OCI-LY1 (cell line): ENCODE measurements around the gene SMYD3.

ENCODE experiments used
- EZH2 ChIP-seq: fragments of 200-600 bp; sonication (generic), shearing (Covaris generic); IDR thresholded peaks from 2 replicates; pipeline ENCODE4 v1.8.0; 2017; ENCODE audit warnings: borderline replicate concordance, mixed run types, mild to moderate bottlenecking, antibody characterized with exemption, low read length, moderate library complexity, mixed read lengths
- TF ChIP-seq, protein P1 (sequence below): fragments of 200-600 bp; sonication (generic), shearing (Covaris generic); IDR thresholded peaks from 2 replicates; pipeline ENCODE4 v1.5.1; 2017; ENCODE audit warnings: mild to moderate bottlenecking, antibody characterized with exemption, low read length, moderate library complexity, mixed read lengths

DNA sequence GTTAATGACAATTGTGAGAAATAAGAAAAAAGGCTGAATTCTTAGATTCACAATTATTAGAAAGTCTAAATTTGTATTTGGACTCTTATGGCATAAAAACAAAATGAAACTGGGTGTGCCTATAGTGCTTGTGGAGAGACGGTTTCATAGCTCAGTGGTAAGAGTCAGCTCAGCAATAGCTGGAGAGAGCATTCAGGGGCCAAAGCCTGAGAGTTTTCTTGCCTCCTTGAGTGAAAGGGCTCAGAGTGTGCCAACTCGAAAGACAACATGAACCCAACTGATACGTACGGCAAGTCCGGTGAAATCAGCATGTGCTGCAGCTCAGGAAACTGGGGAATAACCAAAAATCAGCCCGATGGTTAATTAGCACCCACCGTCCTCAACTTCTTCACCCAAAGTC, 577.9 kb downstream of the SMYD3 start:
- TF ChIP-seq, protein P1, sequence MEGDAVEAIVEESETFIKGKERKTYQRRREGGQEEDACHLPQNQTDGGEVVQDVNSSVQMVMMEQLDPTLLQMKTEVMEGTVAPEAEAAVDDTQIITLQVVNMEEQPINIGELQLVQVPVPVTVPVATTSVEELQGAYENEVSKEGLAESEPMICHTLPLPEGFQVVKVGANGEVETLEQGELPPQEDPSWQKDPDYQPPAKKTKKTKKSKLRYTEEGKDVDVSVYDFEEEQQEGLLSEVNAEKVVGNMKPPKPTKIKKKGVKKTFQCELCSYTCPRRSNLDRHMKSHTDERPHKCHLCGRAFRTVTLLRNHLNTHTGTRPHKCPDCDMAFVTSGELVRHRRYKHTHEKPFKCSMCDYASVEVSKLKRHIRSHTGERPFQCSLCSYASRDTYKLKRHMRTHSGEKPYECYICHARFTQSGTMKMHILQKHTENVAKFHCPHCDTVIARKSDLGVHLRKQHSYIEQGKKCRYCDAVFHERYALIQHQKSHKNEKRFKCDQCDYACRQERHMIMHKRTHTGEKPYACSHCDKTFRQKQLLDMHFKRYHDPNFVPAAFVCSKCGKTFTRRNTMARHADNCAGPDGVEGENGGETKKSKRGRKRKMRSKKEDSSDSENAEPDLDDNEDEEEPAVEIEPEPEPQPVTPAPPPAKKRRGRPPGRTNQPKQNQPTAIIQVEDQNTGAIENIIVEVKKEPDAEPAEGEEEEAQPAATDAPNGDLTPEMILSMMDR = no peak
- no peak for TF ChIP-seq EZH2
